ENCODE data around the gene CLDN3.

GRCh38 chr7:73773700-73774517, 3.8 kb upstream of the CLDN3 start:
- TF ChIP-seq CTCF (IDR thresholded peaks at IDR 0.05): no peak
- no peak for TF ChIP-seq POLR2AphosphoS5 (IDR thresholded peaks at IDR 0.05)
